Activated naive CD4-positive, alpha-beta T cell (primary cell): ENCODE results near the gene LDHD.
"Not testable (repeated sequence)": the region's sequence is repeated elsewhere in the genome, so short reads cannot be mapped to it uniquely, and the experiment has no call there.

Experiments used
- DNase-seq, 4 experiments: peaks; one replicate each; lab custom pipeline; 2025; lab: John Stamatoyannopoulos, UW

Gene LDHD

DNA sequence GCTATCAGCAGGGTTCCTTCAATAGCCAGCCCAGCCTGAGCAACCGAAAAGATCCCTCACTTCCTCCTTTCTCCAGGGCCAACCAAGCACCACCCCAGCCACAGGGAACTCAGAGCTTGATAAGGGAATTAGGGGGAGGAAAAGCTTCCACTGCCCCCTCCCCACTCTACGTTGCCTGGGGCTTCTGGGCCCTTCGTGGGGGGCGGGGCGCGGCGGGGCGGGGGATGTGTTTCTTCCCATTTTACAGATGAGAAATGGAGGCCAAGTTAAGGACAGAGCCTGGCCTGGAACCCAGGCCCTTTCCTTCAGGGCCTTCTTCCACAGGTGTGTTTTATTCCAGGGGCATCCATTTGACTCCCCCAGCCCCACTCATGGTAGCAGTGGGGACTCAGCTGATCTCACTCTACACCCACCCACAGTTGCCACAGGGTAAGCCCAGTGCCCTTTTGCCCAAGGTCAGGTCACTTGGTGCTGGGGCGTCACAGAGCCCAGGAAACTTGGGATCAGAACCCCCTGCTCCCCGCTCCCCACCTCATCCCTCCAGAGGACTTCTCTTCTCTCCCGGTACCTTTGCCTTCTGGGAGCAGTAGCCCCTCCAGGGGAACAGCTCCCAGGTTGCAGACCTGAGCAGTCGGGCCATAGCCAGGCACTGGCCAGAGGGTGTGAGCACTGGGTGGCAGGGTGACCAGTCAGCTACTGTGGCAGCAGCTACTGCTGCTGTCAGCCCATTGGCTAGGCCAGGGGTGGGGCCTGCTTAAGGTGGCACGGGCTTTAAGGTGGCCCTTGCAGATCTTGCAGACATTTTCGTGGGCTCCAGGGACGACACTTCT is at the start of gene LDHD:
Gene LDHD (minus strand): TSS at position 700 of the 830 bp plus-strand sequence. CDS start 60 bp downstream, at position 640.
- DNase-seq, result peak in 1 of 4 experiments; percentile 18

DNA sequence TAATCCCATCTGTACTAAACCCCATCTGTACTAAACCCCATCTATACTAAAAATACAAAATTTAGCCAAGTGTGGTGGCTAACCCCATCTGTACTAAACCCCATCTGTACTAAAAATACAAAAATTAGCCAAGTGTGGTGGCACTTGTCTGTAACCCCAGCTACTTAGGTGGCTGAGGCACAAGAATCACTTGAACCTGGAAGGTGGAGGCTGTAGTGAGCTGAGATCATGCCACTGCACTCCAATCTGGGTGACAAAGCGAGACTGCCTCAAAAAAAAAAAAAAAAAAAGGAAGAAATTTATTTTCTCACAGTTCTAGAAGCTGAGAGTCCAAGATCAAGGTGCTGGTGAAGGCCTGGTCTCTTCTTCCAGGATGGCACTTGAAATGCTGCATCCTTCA is 43.8 kb upstream of the LDHD start:
- no peak for DNase-seq

DNA sequence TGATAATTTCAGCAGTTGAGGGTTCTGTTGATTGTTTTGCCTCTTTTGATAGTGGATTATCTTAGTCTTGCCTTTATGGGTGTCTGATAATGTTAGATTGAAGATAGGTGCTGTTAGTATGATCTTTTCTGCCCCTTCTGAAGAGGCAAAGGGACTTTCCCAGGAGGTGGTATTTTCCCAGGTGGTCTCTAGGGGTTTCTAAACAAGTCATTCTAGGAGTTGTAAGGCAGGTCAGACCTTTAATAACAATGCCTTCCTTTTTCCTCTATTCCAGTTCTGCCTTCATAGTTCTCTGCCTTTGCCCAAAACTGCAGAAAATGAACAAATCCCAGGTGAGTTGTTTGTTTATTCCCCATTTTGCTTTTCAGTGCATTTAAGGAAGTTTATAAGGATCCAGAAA is 36.1 kb upstream of the LDHD start:
- DNase-seq, result no peak

- DNase-seq, result no peak
These were observed 35.2 kb upstream of the LDHD start for GRCh38 chr16:75151798-75152197.

- peak; percentile 89 to 94 (median 90) for DNase-seq
These were observed 32.0 kb upstream of the LDHD start, which contains the start of gene ZFP1 for GRCh38 chr16:75148311-75149195. Gene ZFP1, plus strand, starts transcription at chr16:75148524. Its CDS starts 4,428 bp downstream, at chr16:75152952.

- no peak for DNase-seq
These were observed 31.4 kb upstream of the LDHD start for GRCh38 chr16:75147968-75148310.

GRCh38 chr16:75143941-75144340 is 27.4 kb upstream of the LDHD start:
- no peak for DNase-seq

DNA sequence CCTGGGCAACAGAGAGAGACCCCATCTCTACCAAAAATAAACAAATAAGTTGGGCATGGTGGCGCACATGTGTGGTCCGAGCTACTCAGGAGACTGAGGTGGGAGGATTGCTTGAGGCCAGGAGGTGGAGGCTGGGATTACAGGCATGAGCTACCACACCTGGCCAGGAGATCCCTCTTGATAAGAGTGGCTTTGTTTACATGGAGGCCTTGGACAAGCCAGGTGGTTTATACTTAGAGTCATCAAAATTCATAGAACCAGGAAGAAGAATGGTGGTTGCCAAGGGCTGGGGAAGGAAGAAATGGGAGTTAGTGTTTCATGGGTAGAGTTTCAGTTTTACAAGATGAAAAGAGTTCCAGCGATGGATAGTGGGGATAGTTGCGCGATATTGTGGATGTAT is 22.9 kb upstream of the LDHD start:
- DNase-seq, result no peak

GRCh38 chr16:75138636-75139035 is 22.1 kb upstream of the LDHD start:
- DNase-seq, result no peak

GRCh38 chr16:75138233-75138632 is 21.7 kb upstream of the LDHD start:
- no peak for DNase-seq

DNA sequence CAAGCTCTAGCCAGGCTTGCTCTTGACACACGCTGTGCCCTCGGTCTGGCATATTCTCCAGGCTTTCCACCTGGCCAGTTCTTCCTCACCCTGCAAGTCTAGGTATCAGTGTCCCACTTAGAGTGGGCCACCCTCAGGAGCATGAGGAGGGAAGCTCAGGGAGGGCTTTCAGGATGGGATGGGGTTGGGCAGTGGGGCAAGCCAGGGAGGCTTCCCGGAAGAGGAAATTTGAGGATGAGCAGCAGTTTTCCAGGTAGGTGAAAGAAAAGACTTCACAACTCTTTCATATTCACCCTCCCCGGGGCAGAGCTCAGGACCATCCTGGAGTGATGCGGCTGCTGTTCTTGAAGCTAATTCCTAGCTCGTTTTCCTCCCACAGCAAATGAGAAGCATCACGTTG is 14.5 kb upstream of the LDHD start:
- DNase-seq, result no peak

GRCh38 chr16:75130150-75130771 is 13.7 kb upstream of the LDHD start:
- no peak for DNase-seq

GRCh38 chr16:75129421-75130149 is 13.0 kb upstream of the LDHD start:
- not testable (repeated sequence) for DNase-seq

GRCh38 chr16:75127713-75128415 is 11.3 kb upstream of the LDHD start:
- no peak for DNase-seq

DNA sequence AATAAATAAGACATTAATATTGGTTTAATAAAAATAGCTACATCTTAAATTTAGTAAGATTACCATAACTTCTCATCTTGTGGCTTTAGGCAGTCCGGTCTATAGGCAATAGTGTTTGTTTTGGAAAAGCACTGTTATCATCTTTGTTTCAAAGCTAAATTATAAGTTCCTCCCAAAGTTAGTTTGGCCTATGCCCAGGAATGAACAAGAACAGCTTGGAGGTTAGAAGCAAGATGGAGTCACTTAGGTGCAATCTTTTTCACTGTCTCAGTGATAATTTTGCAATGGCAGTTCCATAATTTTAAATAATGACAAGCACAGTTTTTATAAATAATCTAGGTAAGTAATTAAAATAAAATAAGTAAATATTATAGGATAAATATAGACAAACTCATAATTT is 6.0 kb upstream of the LDHD start:
- DNase-seq, result no peak

DNA sequence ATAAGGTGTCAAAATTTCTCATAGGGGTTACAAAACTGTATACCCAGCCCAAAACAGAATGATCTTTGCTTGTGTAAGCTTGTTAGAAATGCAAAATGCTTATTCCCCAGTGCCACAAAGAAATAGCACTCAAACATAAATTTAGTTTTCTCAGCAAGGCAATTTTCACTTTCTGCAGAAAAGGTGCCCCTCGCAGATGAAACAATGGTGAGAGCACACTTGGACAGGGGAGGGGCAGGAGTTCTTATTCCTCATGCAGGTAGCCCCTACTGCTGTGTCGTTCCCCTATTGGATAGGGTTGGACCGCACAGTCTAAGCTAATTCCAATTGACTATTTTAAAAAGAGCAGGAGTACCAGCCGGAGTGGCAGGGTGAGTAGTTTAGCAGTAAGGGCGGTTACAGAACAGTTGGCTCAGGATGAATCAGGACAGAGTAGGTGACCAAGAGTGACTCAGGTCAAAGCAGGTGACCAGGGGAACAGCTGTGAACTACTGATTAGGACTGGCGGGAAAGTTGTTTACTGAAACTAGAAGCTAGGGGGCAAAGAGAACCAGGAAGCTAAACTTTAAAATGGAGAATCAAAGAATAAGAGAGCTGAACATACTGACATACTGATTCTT is 5.5 kb upstream of the LDHD start:
- DNase-seq, result no peak

DNA sequence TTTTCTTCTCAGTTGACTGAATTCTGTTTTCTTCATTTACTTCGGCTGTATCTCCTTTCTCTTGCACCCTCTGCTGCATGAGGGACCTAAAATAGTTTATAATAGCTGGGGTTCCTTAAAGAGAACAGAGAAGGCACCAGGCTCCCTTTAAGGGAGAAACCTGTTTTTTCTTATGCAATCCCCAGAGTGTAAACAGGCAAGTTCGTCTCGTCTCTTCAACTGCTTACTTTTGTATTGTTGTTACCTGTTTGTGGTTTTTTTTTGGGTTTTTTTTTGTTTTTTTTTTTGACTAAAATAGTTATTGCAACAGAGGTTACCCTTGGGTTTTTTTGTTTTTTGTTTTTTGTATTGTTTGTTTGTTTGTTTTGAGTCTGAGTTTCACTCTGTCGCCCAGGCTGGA is 3.7 kb upstream of the LDHD start:
- DNase-seq, result no peak

DNA sequence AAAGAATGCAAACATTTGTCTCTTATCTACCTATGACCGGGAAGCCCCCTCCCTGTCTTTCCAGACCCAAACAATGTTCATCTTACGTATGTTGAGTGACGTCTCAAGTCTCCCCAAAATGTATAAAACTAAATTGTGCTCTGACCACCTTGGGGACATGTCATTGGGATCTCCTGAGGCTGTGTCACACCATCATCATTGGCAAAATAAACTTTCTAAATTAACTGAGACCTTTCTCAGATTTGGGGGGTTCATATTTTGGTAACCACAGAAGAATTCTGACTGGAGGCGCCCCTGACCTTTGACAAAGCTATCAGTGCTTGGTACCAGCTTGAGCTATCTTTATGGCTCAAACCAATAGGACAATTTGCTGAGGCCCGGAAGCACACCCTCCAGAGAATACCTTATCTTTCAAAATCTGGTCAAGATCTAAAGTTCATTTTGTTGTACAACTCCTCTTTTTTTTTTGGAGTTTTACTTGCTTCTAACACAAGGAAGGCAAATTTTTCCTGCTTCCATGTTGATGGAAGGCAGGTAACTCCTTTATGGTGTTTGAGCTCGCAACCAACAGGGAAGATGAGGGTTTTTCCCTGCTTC is 2.5 kb upstream of the LDHD start:
- DNase-seq, result no peak

DNA sequence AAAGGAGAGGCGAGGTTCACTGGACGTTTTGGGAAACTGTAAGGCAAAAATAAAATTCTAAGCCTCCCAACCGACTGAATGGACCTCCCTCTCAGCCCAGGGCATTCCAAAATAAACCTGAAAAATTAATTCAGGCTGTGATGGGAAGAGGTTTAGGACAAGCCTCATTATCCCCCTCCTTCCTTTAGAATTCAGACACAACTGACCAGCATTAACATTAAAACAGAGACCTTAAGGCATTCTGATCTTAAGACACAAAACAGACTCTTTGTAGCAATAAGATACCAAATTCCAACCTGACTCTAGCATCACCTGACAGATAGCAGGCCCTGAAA is 298 bp upstream of the LDHD start:
- no peak for DNase-seq
